ENCODE data around the gene FGF11. TPM values are rescaled to one million over a fixed set of nuclear protein-coding genes. Genes with fewer than 3 reads are reported as not detected.

The FGF11 gene
- 3.4 TPM for total RNA-seq

GRCh38 chr17:7439462-7440112 lies at the start of gene FGF11:
Gene FGF11 (plus strand): TSS chr17:7439512. CDS start chr17:7439621, 109 bp downstream.
- DNase-seq, result no peak

- no peak for DNase-seq
Observed at GRCh38 chr17:7389924-7390910, 49.1 kb upstream of the FGF11 start.

GRCh38 chr17:7391307-7391706 lies 48.0 kb upstream of the FGF11 start:
- no peak for DNase-seq

GRCh38 chr17:7392696-7393612 lies 46.4 kb upstream of the FGF11 start:
- no peak for DNase-seq

GRCh38 chr17:7393613-7394451 lies 45.5 kb upstream of the FGF11 start:
- no peak for DNase-seq

- peak; percentile 54 for DNase-seq
Observed at GRCh38 chr17:7394452-7395191, 44.7 kb upstream of the FGF11 start, which contains the start of gene PLSCR3. Gene PLSCR3 (minus strand): TSS chr17:7394525. CDS start chr17:7394110, 415 bp downstream.

GRCh38 chr17:7396147-7396546 lies 43.2 kb upstream of the FGF11 start:
- DNase-seq, result no peak

- no peak for DNase-seq
Observed at GRCh38 chr17:7398612-7399011, 40.7 kb upstream of the FGF11 start.

- DNase-seq, result peak; percentile 59
Observed at GRCh38 chr17:7403043-7403726, 36.1 kb upstream of the FGF11 start.

- no peak for DNase-seq
Observed at GRCh38 chr17:7403727-7403976, 35.7 kb upstream of the FGF11 start.

GRCh38 chr17:7403977-7404736 lies 35.2 kb upstream of the FGF11 start, which contains the start of gene TMEM256:
Gene TMEM256 (minus strand): TSS chr17:7404097. CDS start chr17:7404084, 13 bp downstream.
- peak; percentile 100 for DNase-seq

- peak; percentile 88 for DNase-seq
Observed at GRCh38 chr17:7404737-7405349, 34.5 kb upstream of the FGF11 start.

- DNase-seq, result no peak
Observed at GRCh38 chr17:7405350-7406234, 33.7 kb upstream of the FGF11 start.

- DNase-seq, result no peak
Observed at GRCh38 chr17:7406235-7406825, 33.0 kb upstream of the FGF11 start.

GRCh38 chr17:7407082-7407481 lies 32.2 kb upstream of the FGF11 start:
- DNase-seq, result no peak

GRCh38 chr17:7407485-7408251 lies 31.6 kb upstream of the FGF11 start, which contains the start of gene NLGN2:
Gene NLGN2 (plus strand): TSS chr17:7407845. CDS start chr17:7408256, 411 bp downstream.
- no peak for DNase-seq
